NCI-H2081 (cell line): ENCODE data around the gene KRT4.

ENCODE experiments used
- DNase-seq, 2 experiments: peaks; one replicate each; lab custom pipeline; 2025; lab: John Stamatoyannopoulos, UW

Gene KRT4

DNA sequence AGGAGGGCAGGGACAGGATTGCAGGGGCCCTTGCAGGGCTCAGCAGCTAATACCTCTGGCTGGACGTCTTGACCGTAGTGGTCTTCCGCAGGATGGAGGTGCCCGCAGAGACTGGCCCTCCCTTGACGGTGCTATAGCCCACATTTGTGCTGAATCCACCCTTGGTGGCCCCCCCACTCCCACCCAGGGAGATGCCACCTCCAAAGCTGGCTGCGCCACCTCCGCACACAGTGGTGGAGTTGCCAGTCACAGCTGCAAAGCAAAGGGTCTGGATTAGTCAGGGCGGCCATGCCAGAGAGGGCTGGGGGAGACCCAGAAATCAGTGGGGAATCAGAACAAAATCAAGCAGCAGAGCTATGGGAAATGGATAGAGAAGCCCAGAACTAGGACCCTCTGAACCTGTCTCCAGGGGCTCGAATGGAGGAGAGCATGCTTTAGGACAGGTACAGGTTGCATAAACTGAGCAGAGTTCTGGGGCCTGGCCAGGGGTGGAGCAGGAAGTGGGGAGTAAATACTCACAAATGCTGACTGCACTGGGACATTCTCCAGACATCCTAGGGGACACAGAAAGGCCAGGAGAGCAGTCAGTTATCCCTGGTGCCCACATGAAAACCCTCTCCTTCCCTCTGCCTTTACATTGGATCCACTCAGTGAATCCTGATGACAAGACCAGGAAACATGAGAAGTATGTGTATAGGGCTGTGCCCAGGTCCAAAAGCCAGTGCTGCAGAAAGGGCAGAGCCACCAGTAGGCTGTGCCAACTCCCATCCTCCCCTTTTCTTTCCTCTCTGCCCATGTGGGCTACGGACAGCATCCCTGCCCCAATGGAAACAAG lies 8.1 kb upstream of the KRT4 start:
- no peak for DNase-seq

DNA sequence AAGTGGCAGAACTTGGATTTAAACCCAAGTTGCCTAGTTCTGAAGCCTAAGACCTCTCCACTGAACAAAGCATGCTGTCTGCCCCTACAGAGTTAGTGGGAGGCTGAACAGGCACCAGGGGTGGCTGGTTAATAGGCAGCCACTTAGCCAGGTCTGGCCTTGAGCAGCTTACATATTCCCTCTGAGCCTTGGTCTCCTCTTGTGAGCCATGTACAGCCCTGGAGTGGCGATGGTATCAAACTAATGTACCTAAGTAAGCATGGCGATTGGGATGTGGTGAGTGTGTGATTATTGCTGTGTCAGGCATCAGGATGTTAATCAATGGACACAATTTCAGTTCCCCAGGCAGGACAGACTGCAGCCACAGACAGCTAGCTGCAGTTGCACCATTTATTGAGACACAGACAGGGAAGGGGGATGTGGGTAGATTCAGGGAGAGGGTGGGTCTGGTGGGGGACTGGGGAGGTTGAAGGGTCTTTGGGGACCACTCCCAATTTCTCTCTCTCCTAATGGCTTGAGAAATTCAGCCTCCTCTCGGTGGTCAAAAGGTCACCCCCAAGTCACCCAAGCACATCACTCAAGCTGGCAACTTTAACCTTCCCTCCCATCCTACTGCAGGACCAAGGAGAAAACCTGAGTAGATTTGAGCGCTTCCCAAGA lies 7.3 kb upstream of the KRT4 start:
- no peak for DNase-seq

DNA sequence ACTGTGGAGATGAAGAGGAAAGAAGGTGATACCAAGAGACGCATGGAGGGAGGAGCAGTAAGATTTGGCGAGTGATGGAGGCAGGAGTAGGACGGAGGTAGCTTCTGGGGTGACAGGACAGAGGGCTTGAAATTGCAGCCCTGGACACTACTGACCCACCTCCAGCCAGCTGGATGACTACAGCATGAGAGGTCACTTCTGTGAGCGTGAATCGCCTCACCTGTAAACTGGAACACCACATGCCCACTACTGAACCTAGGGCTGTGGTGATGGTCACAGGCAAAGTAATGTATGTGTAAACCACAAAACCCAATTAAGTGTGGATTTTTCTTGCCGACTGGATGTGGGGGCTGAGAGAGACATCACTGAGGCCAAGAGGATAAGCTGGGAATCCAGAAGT lies 6.6 kb upstream of the KRT4 start:
- no peak for DNase-seq

DNA sequence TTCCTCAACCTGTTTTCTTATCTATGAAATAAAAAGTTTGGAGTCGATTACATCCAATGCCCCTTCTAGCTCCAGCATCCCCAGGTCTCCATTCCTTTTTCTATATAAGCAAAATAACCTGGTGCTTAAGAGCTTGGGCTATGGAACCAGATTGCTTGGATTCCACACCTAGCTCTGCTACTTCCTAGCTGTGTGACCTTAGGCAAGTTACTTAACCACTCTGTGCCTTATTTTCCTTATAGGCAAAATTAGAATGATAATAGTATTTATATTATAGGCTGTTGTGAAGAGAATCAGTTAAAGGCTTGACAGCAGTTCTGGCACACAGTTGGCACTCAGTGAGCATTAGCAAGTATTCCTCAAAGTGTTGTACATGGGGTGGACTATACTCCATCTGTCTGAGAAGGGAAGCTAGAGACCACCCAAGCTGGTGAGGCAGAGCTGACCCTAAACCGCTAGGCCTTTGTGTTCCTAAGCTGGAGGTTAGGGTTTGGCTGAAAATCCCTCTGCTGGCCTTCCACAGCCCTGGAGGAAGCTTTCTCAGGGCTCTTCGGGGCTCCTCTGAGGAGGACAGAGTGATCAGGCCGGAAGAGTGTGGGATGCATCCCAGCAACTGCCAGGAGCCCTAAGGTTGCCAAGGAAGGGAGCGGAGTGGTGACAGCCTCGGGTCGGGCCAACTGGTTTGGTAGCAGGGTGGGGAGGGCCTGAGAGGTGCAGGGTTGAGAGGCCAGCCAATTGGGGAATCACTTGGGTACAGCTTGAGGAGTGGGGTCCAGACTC lies 6.0 kb upstream of the KRT4 start:
- DNase-seq = no peak

DNA sequence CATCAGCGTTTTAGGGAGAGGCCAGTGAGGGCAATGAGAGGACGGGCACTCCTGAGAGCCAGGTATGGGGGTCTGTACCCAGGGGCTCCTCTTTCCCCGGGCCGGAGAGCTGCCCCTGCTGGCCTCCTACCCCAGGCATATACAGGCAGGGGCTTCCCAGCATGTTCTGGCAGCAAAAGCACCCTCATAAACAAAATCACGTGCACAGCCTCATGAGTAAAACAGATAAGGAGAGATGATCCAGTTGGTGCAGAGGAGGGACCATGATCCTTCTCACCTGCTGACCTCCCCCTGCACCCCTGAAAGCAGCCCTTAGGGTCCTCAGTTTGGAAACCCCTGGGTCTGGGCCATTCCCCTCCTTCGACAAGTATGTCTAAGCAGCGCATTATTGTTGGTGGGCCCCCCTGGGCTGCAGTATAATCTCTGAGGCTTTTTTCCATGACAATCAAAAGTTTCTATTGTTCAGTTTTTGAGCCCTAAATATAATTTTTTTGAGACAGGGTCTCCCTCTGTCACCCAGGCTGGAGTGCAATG lies 5.0 kb upstream of the KRT4 start:
- DNase-seq = no peak

DNA sequence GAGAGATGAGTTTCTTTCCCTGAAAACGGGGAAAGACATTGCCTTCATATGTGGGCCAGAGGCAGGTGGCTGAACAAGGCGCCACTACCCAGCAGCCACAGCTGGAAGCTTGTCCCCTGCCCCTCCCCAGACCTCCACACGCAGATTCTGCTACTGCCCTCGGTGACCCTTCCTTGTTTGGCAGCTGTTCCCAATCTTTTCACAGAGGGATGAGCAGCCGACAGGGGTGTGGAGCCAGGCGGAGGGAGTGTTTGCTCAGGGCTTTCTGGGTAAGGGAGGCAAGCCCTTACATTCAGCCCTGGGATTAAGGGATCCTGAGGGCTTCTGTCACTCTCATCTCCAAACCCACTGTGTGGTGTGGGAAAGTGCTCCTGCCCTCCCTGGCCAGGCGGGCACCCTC lies 4.5 kb upstream of the KRT4 start:
- no peak for DNase-seq

DNA sequence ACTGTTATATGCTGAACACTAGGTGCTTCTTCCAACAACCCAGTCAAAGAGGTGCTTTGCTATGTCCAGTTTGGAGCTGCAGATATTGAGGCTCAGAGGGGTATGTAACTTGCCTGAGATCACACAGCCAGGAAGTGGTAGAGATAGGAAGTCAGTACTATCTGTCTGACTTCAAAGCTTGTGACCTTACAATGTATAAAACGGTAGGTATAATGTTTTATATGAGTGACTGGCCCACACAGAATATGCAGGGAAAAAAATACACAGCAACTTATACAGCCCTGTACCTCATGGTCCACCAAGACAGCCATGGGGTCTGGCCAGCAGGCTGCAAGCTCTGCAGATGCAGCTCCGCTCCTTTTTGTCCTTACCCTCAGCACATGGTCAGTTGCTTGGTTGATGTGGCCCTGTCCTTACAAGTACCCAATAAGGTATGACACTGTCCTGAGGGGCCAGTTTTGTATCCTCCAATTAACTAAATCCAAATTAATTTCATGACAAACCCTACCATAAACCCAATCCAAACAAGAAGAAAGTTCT lies 3.9 kb upstream of the KRT4 start:
- DNase-seq = no peak

DNA sequence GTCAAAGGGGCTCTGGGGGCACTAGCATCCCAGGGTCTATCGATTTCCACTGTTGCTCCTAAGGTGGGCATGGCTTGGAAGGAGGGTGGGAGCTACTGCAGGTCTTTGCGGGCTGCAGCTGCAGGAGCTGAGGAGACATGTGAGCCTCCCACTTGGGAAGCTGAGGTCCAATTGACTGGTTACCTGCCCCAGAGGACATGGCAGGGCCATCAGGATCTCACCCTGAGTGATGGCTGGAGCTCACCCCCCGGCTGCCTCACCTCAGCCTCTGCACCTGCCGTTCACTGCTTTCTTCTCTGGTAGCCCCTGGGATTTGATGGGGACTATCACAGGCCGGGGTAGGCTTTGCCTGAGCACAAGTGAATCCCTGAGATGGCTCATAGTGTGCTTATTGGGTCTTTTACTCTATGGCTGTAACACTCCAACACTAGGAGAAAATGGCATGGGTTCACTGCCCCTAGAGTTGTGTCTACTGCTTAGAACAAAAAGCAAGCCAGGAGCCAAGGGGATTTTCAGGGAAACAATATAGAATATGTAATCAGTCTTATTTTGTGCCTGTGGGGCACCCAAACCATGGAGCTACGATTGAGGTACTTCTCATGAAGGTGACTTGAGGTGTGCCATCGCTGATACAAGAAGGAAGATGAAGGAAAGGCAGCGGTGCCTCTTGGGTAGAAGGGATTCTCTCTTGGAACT lies 3.2 kb upstream of the KRT4 start:
- no peak for DNase-seq

DNA sequence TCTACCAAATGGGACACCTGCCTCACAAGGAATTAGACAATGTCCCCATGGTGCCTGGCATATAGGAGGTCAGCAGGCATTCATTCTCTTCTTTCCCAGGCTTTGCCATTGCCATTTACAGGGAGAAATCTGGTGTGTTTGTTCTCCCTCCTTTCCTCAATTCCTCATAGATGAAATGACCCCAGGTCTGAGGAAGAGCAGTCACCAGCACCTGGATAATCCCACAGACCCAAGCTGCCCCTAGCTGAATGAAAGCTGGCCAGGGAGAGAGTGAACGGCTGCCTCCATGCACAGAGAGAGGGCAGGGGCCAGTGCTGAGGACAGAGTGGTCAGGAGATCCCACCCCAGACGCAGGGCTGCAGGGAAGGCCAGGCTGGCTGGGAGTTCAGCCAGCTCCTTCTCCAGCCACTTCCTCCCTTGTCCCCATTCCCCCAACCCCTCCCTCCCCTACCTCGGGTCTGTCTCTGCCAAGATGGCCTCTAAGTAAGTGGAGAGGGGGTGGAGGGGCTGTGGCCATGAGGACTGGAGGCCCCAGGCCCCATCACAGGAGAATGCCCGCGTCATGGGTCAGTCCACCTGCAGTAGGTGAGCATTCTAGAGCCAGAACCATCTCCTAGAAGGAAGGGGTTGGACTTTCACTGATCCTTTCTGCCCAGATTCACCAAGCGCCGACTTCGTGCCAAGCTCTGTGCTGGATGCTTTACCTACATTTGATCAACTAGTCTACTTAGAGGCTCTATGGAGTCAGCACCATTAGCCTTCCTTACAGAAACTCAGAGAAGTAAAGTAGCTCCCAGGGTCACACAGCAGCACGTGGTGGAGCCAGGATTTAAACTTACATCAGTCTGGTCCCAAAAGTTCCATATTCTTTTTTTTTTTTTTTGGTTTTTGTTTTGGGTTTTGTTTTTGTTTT lies 2.0 kb upstream of the KRT4 start:
- DNase-seq = no peak

DNA sequence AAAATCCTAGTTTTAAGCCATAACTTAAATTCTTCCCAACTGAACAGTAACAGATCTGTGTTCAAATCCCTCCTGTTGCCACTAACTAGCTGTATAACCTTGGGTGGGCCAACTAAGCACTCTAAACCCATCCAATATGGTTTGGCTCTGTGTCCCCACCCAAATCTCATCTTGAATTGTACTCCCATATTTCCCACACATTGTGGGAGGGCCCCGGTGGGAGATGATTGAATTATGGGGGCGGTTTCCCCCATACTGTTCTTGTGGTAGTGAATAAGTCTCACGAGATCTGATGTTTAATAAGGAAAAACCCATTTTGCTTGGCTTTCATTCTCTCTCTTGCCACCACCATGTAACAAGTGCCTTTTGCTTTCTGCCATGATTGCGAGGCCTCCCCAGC lies 1.2 kb upstream of the KRT4 start:
- DNase-seq = no peak

DNA sequence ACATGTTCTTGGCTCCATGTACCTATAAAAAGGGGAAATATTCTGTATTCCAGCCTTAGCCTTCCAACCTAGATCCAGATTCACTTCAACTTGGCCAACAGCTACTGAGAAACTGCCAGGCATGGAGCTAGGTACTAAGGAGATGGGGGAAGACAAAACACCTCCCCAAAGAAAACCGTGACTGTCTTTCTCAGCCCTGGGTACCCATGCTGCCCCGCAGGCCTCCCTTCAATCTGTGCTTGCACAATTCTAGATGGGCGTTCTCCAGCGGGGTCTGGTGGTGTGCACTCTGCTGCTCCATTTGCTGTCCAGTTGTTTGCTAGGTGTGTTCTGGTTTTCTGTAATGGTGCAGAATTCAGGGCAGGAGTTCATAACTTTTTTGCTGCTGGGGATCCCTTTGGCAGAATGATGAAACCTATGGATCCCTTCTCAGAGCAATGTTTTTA lies 817 bp upstream of the KRT4 start:
- DNase-seq = no peak

DNA sequence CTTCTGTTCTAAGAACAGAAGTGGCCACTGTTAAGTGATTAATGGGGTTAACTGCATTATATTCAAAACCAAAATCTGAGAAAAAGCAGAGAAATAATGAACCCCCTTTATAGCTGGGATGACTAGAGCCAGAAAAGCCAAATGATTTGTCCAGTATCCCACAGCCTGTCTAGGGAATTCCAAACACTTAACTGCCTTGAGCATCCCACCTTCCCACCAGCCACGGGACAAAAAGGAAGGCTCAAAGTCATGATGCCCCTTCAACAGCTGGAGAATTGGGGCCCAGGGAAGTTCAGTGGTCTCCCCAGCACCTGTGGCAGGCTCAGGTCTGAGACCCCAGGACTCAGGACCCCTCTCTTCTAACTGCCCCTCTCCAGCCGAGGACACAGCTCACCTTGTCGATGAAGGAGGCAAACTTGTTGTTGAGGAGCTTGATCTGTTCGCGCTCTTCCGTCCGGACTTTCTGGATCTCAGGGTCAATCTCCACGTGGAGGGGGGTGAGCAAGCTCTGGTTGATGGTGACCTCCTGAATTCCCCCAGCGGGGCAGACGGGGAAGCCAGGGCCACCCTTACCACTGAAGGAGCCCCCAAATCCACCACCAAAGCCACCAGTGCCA lies 605 bp downstream of the KRT4 start:
- no peak for DNase-seq

DNA sequence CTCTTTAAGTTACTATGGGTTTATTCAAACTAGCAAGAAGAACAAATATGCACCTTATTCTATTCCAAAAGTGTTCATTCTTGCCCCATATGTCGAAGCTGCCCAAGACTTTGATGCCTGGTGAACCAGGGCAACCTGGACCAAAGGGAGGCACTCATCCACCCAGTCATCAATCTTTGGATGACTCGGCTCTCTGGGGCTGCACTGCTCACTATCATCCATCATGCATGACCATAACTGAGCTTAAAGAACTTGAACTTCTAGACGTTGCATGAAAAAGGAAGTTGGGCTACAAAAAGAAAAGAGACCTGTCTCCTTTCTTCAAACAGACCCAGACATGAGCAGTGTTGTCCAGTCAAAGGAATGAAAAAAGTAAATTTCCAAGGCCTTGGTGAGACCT lies 1.2 kb downstream of the KRT4 start:
- DNase-seq = no peak

DNA sequence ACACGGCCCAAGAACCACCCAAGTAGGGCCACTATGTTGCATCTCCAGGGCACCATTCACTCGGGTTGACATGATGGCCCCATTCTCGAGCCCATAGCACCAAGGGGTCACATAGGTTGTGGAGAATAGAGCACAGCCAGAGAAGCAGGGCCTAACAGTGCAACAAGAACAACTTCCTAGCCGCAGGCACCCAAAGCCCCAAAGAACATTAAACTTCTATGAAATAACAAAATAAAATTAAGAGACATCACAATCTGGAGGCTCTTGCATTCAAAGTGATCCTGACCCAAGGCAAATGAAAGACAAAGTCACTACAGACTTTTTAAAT lies 1.9 kb downstream of the KRT4 start:
- no peak for DNase-seq

DNA sequence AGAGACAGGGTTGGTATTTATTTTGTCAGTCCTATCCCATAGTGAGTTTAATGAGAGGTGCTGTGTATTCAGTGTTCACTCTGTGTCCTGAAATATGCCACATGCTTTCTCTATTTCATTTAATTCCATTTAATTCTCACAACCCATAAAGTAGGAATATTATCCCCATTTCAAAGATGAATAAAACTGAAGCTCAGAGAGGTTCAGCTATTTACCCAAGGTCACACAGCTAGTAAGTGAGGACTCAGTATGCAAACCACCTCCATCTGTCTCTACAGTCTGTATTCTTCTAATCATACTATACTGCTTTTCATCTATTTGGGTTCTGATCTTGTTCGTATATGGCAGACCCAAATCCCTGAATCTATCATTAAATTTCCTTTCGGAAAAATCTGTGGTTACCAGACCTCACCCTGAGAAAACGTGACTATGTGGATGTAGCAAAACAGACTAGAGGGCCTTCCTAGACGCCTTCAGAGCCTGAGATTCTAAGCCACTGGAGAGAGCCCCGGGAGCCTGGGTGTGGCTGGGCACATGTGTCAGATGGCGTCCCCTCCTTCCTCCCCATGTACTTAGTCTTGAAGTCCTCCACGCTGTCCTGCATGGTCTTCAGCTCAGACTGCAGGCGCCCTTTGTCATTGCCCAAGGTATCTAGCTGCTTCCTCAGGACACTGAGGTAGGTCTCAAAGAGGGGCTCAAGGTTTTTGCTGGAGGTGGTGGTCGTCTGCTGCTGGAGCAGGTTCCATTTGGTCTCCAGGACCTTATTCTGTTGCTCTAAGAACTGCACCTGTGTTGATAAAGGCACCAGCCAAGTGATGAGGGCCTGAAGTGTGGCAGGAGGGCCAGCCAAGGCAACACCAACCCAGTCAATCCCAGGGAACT lies 2.5 kb downstream of the KRT4 start:
- DNase-seq = no peak

DNA sequence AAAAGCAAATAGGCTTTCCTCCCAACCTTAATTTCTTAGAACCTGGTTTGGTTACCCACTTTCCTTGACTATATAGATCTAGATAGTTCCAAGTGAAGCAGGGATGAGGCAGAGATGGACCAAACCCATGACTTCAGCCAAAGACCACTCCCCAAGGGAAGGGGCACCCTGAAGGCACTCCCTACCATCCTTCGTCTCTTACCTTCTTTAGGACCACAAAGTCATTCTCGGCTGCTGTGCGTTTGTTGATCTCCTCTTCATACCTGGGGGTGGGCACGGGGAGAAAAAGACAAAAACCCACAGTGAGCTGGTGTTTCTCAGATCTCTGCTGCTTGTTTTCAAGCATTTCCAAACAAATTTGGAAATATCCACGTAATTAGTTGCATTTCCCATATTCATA lies 3.4 kb downstream of the KRT4 start:
- no peak for DNase-seq

DNA sequence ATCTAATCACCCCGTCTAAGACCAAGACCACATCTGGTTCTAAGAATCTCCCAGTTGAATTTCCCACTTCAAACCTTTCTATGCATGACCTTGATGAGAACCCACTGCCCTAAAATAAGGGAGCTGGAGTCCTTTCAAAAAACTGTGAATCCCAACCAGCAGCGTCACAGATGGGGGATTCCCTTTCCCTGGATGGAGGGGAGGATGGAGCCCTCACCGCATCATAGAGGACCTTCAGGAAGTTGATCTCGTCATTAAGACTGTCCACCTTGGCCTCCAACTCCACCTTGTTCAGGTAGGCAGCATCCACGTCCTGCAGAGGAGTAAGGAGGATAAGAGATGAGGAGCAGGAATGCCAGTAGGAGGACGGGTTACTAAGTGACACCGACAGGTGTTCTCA lies 4.8 kb downstream of the KRT4 start:
- DNase-seq = no peak

DNA sequence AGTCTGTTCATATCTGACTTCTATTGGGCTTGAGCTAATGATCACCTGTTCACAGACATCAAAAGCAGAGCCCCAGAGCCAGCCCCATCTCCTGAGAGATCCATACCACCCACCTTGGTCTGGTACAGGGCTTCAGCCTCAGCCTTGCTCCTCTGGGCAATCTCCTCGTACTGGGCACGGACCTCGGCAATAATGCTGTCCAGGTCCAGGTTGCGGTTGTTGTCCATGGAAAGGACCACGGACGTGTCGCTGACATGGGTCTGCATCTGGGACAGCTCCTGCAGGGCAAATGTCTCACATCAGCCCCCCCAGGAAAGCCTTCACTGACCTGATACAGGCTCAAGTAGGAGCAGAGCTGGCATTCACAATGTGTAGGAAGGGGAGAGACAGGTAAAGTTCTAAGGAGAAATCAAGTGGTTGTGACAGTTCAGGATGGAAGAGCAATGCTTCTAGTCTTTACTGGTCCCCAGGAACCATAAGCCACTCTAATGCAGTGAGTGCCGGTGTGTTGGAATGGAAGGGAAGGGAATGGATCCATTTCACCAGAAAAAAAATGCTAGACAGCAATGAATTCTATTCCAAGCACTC lies 5.2 kb downstream of the KRT4 start:
- DNase-seq = no peak
